ENCODE data around the gene GLT6D1.

DNA sequence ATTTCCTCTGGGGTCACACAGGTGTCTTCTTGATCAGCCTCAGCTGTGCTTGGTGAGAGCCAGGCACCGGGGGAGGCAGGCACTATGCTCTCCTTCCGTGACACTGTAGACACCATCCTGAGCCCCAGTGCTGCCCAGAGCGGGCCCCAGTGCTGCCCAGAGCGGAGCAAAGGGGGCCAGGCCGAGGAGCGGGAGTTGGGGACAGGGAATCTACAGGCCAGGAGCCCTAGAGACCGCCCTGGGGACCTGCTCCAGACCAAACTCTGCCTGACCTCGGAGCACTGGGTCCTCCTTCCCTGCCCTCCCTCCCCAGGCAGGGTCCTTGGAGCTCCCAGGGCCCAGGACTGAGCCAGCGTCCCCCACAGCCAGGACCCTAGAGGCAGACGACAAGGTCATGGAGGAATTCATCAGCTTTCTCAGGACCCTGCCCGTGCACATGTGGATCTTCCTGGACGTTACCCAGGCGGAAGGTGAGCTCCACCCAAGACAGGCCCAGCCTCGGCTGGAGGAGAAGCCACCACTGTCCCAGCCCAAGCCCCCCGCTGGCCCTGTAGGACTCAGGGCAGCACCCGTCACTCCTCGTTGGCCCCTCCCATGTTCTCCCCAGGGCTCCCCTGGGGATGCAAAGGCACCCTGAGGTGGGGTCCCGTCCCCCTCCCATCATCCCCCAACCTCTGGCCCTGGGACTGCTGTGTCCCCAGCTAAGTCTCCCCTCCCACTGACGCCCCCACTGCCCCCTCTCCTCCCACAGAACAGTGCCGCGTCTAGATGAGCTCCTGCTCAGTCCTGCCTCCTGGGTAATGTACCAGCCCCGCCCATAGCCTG is 47.6 kb downstream of the GLT6D1 start:
- TF ChIP-seq ZNF274 (IDR thresholded peaks at IDR 0.05; ENCODE audit: low read depth, low read length) (no peak), SUZ12 (IDR thresholded peaks at IDR 0.05; ENCODE audit: extremely low read depth, insufficient read depth, insufficient read length) (no peak)
